Spleen (tissue), 11 donors: ENCODE data around the gene PBOV1. TPM values are rescaled to one million over a fixed set of nuclear protein-coding genes. Genes with fewer than 3 reads are reported as not detected.

Experiments
- DNase-seq: peaks from one replicate; pipeline ENCODE4 v3.0.0-alpha.2; 2020
- H3K27ac ChIP-seq, 8 donors: fragments of 200-600 bp; sonication (generic) in 7 of 8; 1 replicate in 4 of 8; 2 replicates in 4 of 8; pipeline versions ENCODE4 v1.5.0 to v1.8.0; 2016 to 2021; ENCODE audit warnings: inconsistent platforms in 4 of 8, mild to moderate bottlenecking in 4 of 8, moderate library complexity in 1 of 8
- H3K27me3 ChIP-seq, 7 donors: fragments of 200-600 bp; sonication (generic) in 6 of 7; replicated peaks in 1 of 7; 1 replicate in 4 of 7; 2 replicates in 3 of 7; pipeline versions ENCODE4 v1.5.0 to v1.8.0; 2016 to 2021; ENCODE audit warnings: inconsistent platforms in 3 of 7, mild to moderate bottlenecking in 1 of 7
- H3K36me3 ChIP-seq, 6 donors: fragments of 200-600 bp; sonication (generic) in 5 of 6; 1 replicate in 4 of 6; 2 replicates in 2 of 6; pipeline versions ENCODE4 v1.5.0 to v1.8.0; 2016 to 2021; ENCODE audit warnings: inconsistent platforms in 2 of 6
- H3K4me1 ChIP-seq, 6 donors: fragments of 200-600 bp; sonication (generic) in 5 of 6; 1 replicate in 3 of 6; 2 replicates in 3 of 6; pipeline versions ENCODE4 v1.5.0 to v1.8.0; 2016 to 2021; ENCODE audit warnings: inconsistent platforms in 3 of 6
- H3K4me3 ChIP-seq, 8 donors: fragments of 200-600 bp; sonication (generic) in 7 of 8; 1 replicate in 4 of 8; 2 replicates in 4 of 8; pipeline versions ENCODE4 v1.5.0 to v1.8.0; 2016 to 2021; ENCODE audit warnings: inconsistent platforms in 4 of 8, mild to moderate bottlenecking in 4 of 8, moderate library complexity in 2 of 8
- H3K9me3 ChIP-seq, 8 donors: fragments of 200-600 bp; sonication (generic) in 7 of 8; 1 replicate in 4 of 8; 2 replicates in 4 of 8; pipeline versions ENCODE4 v1.5.0 to v1.8.0; 2016 to 2021; ENCODE audit warnings: inconsistent platforms in 4 of 8
- CTCF ChIP-seq, 11 experiments: fragments of 200-600 bp in 7 of 11; fragments of 450-650 bp in 4 of 11; sonication (generic) in 4 of 11; IDR thresholded peaks in 8 of 11; conservative IDR thresholded peaks in 3 of 11; 1 replicate in 7 of 11; 2 replicates in 4 of 11; pipeline versions ENCODE4 v1.4.0 to v1.8.0; 2016 to 2021; ENCODE audit warnings: antibody characterized with exemption in 11 of 11, inconsistent platforms in 4 of 11, mild to moderate bottlenecking in 1 of 11
- POLR2A ChIP-seq, 3 donors: fragments of 450-650 bp; IDR thresholded peaks; one replicate each; pipeline ENCODE4 v1.5.1; 2017; ENCODE audit warnings: antibody characterized with exemption in 3 of 3, mild to moderate bottlenecking in 1 of 3
- POLR2AphosphoS5 ChIP-seq, 3 donors: sonication (generic); formaldehyde crosslinking; IDR thresholded peaks; one replicate each; pipeline ENCODE4 v1.5.1; 2017; ENCODE audit warnings: antibody characterized with exemption in 3 of 3
- WGBS, 5 donors: extraction: QIAGEN DNeasy Blood & Tissue Kit in 3 of 5; methylation state at CpG; one replicate each; pipeline versions ENCODE4 v1.1.5 to v1.1.7; 2013 to 2018; 5-methylcytosine and 5-hydroxymethylcytosine counted together
- intact Hi-C: fragments of 100-400 bp; cut with DNase I; formaldehyde crosslinking; loops from one replicate; pipeline ENCODE4 v1.15.0; 2023; ENCODE audit warnings: low total_unique reads
- polyA plus RNA-seq, 3 donors: library from polyadenylated mRNA; stranded (reverse); fragments of 200-250 nt; gene quantifications; one replicate each; pipeline ENCODE4 v1.2.1, GENCODE V29; 2013
- total RNA-seq, 7 donors: library from RNA; depleted of rRNA in 3 of 7; stranded (reverse); fragments of >200 nt in 3 of 7; fragmentation: NEBNext Ultra II Directional in 4 of 7; extraction: Animal tissue kit (Norgen Biotek cat#: 25700) in 4 of 7; gene quantifications; one replicate each; pipeline versions ENCODE4 v1.1.0 to v1.2.1, GENCODE V29; 2016 to 2021
- donor health status: healthy with polysubstance abuse.
- donor health status: DM: no; HTN: no; CAD: no; lungs with moderate emphysema.
- donor health status: DM: no; HTN: no; CAD: no.
- donor health status: Bipolar disorder and iron deficiency.
- donor health status: healthy.
- donor health status: DM: no; HTN: no; CAD: no.
- donor health status: DM: yes; HTN: yes; CAD: no.

PBOV1 gene
- total and polyA plus RNA-seq, 10 donors, result not detected

GRCh38 chr6:138241934-138242333 is 23.6 kb upstream of the PBOV1 start:
- TF ChIP-seq CTCF (IDR thresholded peaks at IDR 0.05 in 8 of 11, conservative IDR thresholded peaks at IDR 0.05 in 3 of 11) (no peak), POLR2AphosphoS5 (IDR thresholded peaks at IDR 0.05) (no peak)
- Histone ChIP-seq H3K9me3 (no peaks in the 10 kb centered on the region), H3K4me3 (no peak overlapping the region), H3K27me3 (peaks cover 0 to 14% (median 0%) of the 10 kb centered on the region in 7 donors), H3K27ac (no peak overlapping the region), H3K36me3 (no peaks in the 10 kb centered on the region), H3K4me1 (no peaks in the 10 kb centered on the region)
- intact Hi-C loops, result no loop called here
- no peak for DNase-seq
- 90 to 97% (median 93%) methylated on average over 6 of the region's 6 CpGs for WGBS, 5 donors

- intact Hi-C loops, result no loop called here
- Histone ChIP-seq H3K27ac (no peak overlapping the region), H3K27me3 (peaks cover 0 to 16% (median 0%) of the 10 kb centered on the region in 7 donors), H3K4me3 (no peak overlapping the region), H3K9me3 (no peaks in the 10 kb centered on the region), H3K36me3 (no peaks in the 10 kb centered on the region), H3K4me1 (no peaks in the 10 kb centered on the region)
- TF ChIP-seq POLR2A (IDR thresholded peaks at IDR 0.05), result no peak
- no peak for TF ChIP-seq POLR2AphosphoS5 (IDR thresholded peaks at IDR 0.05)
- TF ChIP-seq CTCF (IDR thresholded peaks at IDR 0.05 in 8 of 11, conservative IDR thresholded peaks at IDR 0.05 in 3 of 11), result no peak
- 86 to 91% (median 90%) methylated on average over 3 of the region's 3 CpGs for WGBS, 5 donors
- DNase-seq, result no peak
Observed at GRCh38 chr6:138241381-138241780, 23.1 kb upstream of the PBOV1 start.

GRCh38 chr6:138240476-138241245 is 22.4 kb upstream of the PBOV1 start:
- Histone ChIP-seq H3K27ac (no peak overlapping the region), H3K36me3 (no peaks in the 10 kb centered on the region), H3K27me3 (peaks cover 0 to 19% (median 0%) of the 10 kb centered on the region in 7 donors), H3K4me1 (no peaks in the 10 kb centered on the region), H3K9me3 (no peaks in the 10 kb centered on the region), H3K4me3 (no peak overlapping the region)
- TF ChIP-seq POLR2A (IDR thresholded peaks at IDR 0.05) (no peak), POLR2AphosphoS5 (IDR thresholded peaks at IDR 0.05) (no peak), CTCF (IDR thresholded peaks at IDR 0.05 in 8 of 11, conservative IDR thresholded peaks at IDR 0.05 in 3 of 11) (no peak)
- intact Hi-C loops, result no loop called here
- 86 to 93% (median 90%) methylated on average over 13 of the region's 13 CpGs for WGBS, 5 donors
- DNase-seq, result no peak

GRCh38 chr6:138239774-138240173 is 21.5 kb upstream of the PBOV1 start:
- H3K4me3 ChIP-seq, result no peak overlapping the region
- no peak overlapping the region for H3K27ac ChIP-seq
- no peaks in the 10 kb centered on the region for H3K4me1 ChIP-seq
- intact Hi-C loops, result no loop called here
- no peak for DNase-seq
- 71 to 89% (median 78%) methylated on average over 1 of the region's 1 CpG for WGBS, 5 donors
- no peak for TF ChIP-seq CTCF (IDR thresholded peaks at IDR 0.05 in 8 of 11, conservative IDR thresholded peaks at IDR 0.05 in 3 of 11)
- TF ChIP-seq POLR2AphosphoS5 (IDR thresholded peaks at IDR 0.05), result no peak
- no peak for TF ChIP-seq POLR2A (IDR thresholded peaks at IDR 0.05)
- no peaks in the 10 kb centered on the region for H3K36me3 ChIP-seq
- H3K9me3 ChIP-seq, result no peaks in the 10 kb centered on the region
- peaks cover 0 to 19% (median 0%) of the 10 kb centered on the region in 7 donors for H3K27me3 ChIP-seq
